ENCODE results near the gene MAK.
A peak's percentile ranks its signal among the peaks of the same experiment; 100 is the strongest.
"Not testable (repeated sequence)": the region's sequence is repeated elsewhere in the genome, so short reads cannot be mapped to it uniquely, and the experiment has no call there.

The MAK gene

GRCh38 chr6:10769419-10769818, 68.9 kb downstream of the MAK start:
- H3K9me3 ChIP-seq (ENCODE audit: control insufficient read depth, insufficient read depth, low read length): no peaks in the 10 kb centered on the region
- no peak overlapping the region for H3K4me3 ChIP-seq (ENCODE audit: low read depth, low read length)

GRCh38 chr6:10763006-10763405, 75.3 kb downstream of the MAK start:
- Histone ChIP-seq H3K4me3 (ENCODE audit: low read depth, low read length) (no peak overlapping the region), H3K36me3 (ENCODE audit: control insufficient read depth, insufficient read depth, low read length) (no peaks in the 10 kb centered on the region), H3K27me3 (ENCODE audit: control insufficient read depth, insufficient read depth, low read length) (no peaks in the 10 kb centered on the region), H3K9me3 (ENCODE audit: control insufficient read depth, insufficient read depth, low read length) (no peaks in the 10 kb centered on the region), H3K9ac (ENCODE audit: low read depth, low read length) (no peak overlapping the region), H3K4me1 (ENCODE audit: control insufficient read depth, insufficient read depth, low read length) (no peaks in the 10 kb centered on the region)

More at GRCh38 chr6:10769419-10769818, 68.9 kb downstream of the MAK start:
- H3K4me1 ChIP-seq (ENCODE audit: control insufficient read depth, insufficient read depth, low read length): no peaks in the 10 kb centered on the region
- no peaks in the 10 kb centered on the region for H3K27me3 ChIP-seq (ENCODE audit: control insufficient read depth, insufficient read depth, low read length)
- H3K36me3 ChIP-seq (ENCODE audit: control insufficient read depth, insufficient read depth, low read length): peaks cover 7% of the 10 kb centered on the region
- no peak overlapping the region for H3K9ac ChIP-seq (ENCODE audit: low read depth, low read length)

GRCh38 chr6:10759884-10760329, 78.4 kb downstream of the MAK start:
- H3K4me3 ChIP-seq (ENCODE audit: low read depth, low read length): no peak overlapping the region
- H3K27me3 ChIP-seq (ENCODE audit: control insufficient read depth, insufficient read depth, low read length): no peaks in the 10 kb centered on the region
- peaks cover 6% of the 10 kb centered on the region for H3K36me3 ChIP-seq (ENCODE audit: control insufficient read depth, insufficient read depth, low read length)
- H3K9me3 ChIP-seq (ENCODE audit: control insufficient read depth, insufficient read depth, low read length): no peaks in the 10 kb centered on the region
- no peak overlapping the region for H3K9ac ChIP-seq (ENCODE audit: low read depth, low read length)
- H3K4me1 ChIP-seq (ENCODE audit: control insufficient read depth, insufficient read depth, low read length): no peaks in the 10 kb centered on the region

GRCh38 chr6:10759312-10759839, 79.0 kb downstream of the MAK start:
- no peak overlapping the region for H3K9ac ChIP-seq (ENCODE audit: low read depth, low read length)
- no peak overlapping the region for H3K4me3 ChIP-seq (ENCODE audit: low read depth, low read length)
- no peaks in the 10 kb centered on the region for H3K4me1 ChIP-seq (ENCODE audit: control insufficient read depth, insufficient read depth, low read length)
- no peaks in the 10 kb centered on the region for H3K27me3 ChIP-seq (ENCODE audit: control insufficient read depth, insufficient read depth, low read length)
- no peaks in the 10 kb centered on the region for H3K9me3 ChIP-seq (ENCODE audit: control insufficient read depth, insufficient read depth, low read length)
- H3K36me3 ChIP-seq (ENCODE audit: control insufficient read depth, insufficient read depth, low read length): peaks cover 6% of the 10 kb centered on the region

DNA sequence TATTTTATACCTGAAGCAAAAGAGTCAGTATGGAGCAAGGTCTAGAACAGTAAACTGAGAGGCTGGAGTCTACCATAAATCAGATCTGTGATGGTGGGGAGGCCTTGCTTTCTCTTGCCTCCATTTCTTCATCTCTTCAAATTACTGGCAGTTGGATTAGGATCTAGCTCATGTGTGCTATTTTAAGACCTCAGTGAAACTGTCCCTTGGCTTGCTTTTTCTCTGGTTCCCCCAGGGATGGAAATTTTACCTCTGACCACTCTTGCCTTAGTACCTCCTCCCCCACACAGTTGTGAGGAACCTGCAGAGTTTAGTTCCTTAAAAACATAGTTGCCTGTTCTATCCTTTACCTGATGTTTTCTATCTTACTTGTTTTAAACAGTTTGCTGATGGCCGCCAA, 82.3 kb downstream of the MAK start:
- no peaks in the 10 kb centered on the region for H3K27me3 ChIP-seq (ENCODE audit: control insufficient read depth, insufficient read depth, low read length)
- no peak overlapping the region for H3K4me3 ChIP-seq (ENCODE audit: low read depth, low read length)
- peaks cover 15% of the 10 kb centered on the region for H3K36me3 ChIP-seq (ENCODE audit: control insufficient read depth, insufficient read depth, low read length)
- H3K4me1 ChIP-seq (ENCODE audit: control insufficient read depth, insufficient read depth, low read length): no peaks in the 10 kb centered on the region
- H3K9ac ChIP-seq (ENCODE audit: low read depth, low read length): no peak overlapping the region
- H3K9me3 ChIP-seq (ENCODE audit: control insufficient read depth, insufficient read depth, low read length): no peaks in the 10 kb centered on the region

DNA sequence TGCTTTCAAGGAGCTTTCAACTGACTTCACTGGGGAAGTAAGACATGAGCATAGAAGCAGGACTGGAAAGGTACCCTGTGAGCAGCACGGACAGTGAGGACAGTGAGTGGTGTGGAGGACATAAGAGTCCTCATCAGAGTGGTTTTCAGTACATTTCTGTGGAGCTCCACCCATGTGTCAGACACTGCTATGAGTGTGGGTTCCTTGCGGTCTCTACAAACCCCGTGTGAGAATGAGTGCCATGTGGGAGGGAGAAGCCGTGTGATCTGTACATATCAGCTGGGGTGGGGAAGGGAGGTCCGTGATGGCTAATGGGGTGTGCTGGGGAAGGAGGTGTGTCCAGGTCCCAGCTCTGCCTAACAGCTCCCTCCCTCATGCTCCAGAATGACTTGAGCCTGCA, 86.6 kb downstream of the MAK start:
- peaks cover 15% of the 10 kb centered on the region for H3K36me3 ChIP-seq (ENCODE audit: control insufficient read depth, insufficient read depth, low read length)
- not testable (repeated sequence) for H3K27me3 ChIP-seq (ENCODE audit: control insufficient read depth, insufficient read depth, low read length); H3K9ac ChIP-seq (ENCODE audit: low read depth, low read length); H3K4me3 ChIP-seq (ENCODE audit: low read depth, low read length); H3K4me1 ChIP-seq (ENCODE audit: control insufficient read depth, insufficient read depth, low read length); H3K9me3 ChIP-seq (ENCODE audit: control insufficient read depth, insufficient read depth, low read length)

GRCh38 chr6:10750568-10750967, 87.8 kb downstream of the MAK start:
- H3K9ac ChIP-seq (ENCODE audit: low read depth, low read length); H3K36me3 ChIP-seq (ENCODE audit: control insufficient read depth, insufficient read depth, low read length); H3K4me1 ChIP-seq (ENCODE audit: control insufficient read depth, insufficient read depth, low read length); H3K9me3 ChIP-seq (ENCODE audit: control insufficient read depth, insufficient read depth, low read length); H3K27me3 ChIP-seq (ENCODE audit: control insufficient read depth, insufficient read depth, low read length); H3K4me3 ChIP-seq (ENCODE audit: low read depth, low read length): not testable (repeated sequence)

DNA sequence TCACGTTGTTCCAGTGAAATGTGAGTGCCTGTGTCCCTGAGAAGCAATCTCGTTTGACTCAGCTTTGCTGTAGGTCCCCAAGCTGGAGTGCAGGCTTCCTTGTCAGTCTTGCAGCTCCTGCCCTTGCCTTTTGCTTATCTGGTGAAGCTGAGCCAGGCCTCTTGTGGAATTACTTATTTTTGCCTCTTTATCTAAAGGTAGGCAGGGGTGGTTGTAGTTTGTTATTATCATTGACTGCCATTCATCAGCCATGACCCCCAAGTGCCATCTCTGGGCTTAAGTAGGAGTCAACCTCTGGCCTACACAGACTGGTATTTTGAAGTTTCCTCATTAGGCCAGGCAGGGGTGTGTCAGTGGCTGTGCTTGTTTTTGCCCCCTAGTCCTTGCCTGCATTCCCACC, 88.6 kb downstream of the MAK start:
- H3K4me3 ChIP-seq (ENCODE audit: low read depth, low read length): no peak overlapping the region
- H3K36me3 ChIP-seq (ENCODE audit: control insufficient read depth, insufficient read depth, low read length): peaks cover 8% of the 10 kb centered on the region
- H3K9ac ChIP-seq (ENCODE audit: low read depth, low read length): peak overlapping the region; percentile 26
- peaks cover 15% of the 10 kb centered on the region for H3K4me1 ChIP-seq (ENCODE audit: control insufficient read depth, insufficient read depth, low read length)
- no peaks in the 10 kb centered on the region for H3K27me3 ChIP-seq (ENCODE audit: control insufficient read depth, insufficient read depth, low read length)
- H3K9me3 ChIP-seq (ENCODE audit: control insufficient read depth, insufficient read depth, low read length): no peaks in the 10 kb centered on the region

DNA sequence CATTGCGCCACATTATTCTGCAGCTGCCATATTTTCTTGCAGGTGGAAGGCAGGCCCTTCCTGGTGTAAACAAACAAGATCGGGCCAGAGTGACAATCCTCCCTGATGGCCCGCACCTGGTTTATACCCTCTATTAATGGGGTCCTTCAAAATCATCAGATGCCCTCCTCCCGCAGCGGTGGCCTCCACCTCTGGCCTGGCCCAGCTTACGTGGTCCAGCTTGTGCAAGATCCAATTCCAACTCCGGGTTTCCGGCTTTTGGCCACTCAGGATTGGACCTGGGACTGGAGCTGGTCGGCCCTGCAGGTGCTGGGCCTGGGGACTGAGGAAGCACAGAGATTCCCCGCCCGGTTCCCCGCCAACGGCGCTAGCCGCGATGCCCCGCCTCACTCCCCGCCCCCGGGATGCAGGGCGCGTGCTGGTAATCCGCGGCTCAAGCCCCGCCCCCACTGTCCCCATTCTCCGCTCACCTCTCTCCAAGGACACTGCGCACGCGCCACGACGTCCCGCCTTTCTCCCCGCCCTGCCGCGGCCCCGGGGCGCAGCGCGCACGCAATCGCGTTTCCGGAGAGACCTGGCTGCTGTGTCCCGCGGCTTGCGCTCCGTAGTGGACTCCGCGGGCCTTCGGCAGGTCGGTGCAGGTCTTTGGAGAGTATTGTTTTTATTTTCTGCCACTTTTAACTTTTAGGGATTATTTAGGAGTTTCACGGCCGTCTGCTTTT, 90.9 kb downstream of the MAK start, which contains the start of gene TMEM14B:
TSS of gene TMEM14B (plus strand) at position 555 of the 722 bp plus-strand sequence. CDS start 1,441 bp downstream, outside the sequence.
- H3K36me3 ChIP-seq (ENCODE audit: control insufficient read depth, insufficient read depth, low read length): peaks cover 4% of the 10 kb centered on the region
- peaks cover 16% of the 10 kb centered on the region for H3K4me1 ChIP-seq (ENCODE audit: control insufficient read depth, insufficient read depth, low read length)
- H3K27me3 ChIP-seq (ENCODE audit: control insufficient read depth, insufficient read depth, low read length): no peaks in the 10 kb centered on the region
- no peaks in the 10 kb centered on the region for H3K9me3 ChIP-seq (ENCODE audit: control insufficient read depth, insufficient read depth, low read length)
- peak within 1 kb of the TSS; percentile 70 for H3K4me3 ChIP-seq (ENCODE audit: low read depth, low read length)
- peak within 1 kb of the TSS; percentile 84 for H3K9ac ChIP-seq (ENCODE audit: low read depth, low read length)

- H3K4me3 ChIP-seq (ENCODE audit: low read depth, low read length): peak overlapping the region; percentile 43
- peaks cover 16% of the 10 kb centered on the region for H3K4me1 ChIP-seq (ENCODE audit: control insufficient read depth, insufficient read depth, low read length)
- H3K36me3 ChIP-seq (ENCODE audit: control insufficient read depth, insufficient read depth, low read length): peaks cover 4% of the 10 kb centered on the region
- no peak overlapping the region for H3K9ac ChIP-seq (ENCODE audit: low read depth, low read length)
- H3K9me3 ChIP-seq (ENCODE audit: control insufficient read depth, insufficient read depth, low read length): no peaks in the 10 kb centered on the region
- H3K27me3 ChIP-seq (ENCODE audit: control insufficient read depth, insufficient read depth, low read length): no peaks in the 10 kb centered on the region
These were observed 91.5 kb downstream of the MAK start for GRCh38 chr6:10746915-10747250.

- Histone ChIP-seq H3K4me1 (ENCODE audit: control insufficient read depth, insufficient read depth, low read length) (peaks cover 16% of the 10 kb centered on the region), H3K4me3 (ENCODE audit: low read depth, low read length) (no peak overlapping the region), H3K9ac (ENCODE audit: low read depth, low read length) (no peak overlapping the region), H3K27me3 (ENCODE audit: control insufficient read depth, insufficient read depth, low read length) (no peaks in the 10 kb centered on the region), H3K36me3 (ENCODE audit: control insufficient read depth, insufficient read depth, low read length) (no peaks in the 10 kb centered on the region), H3K9me3 (ENCODE audit: control insufficient read depth, insufficient read depth, low read length) (no peaks in the 10 kb centered on the region)
These were observed 93.2 kb downstream of the MAK start for GRCh38 chr6:10745116-10745515.

DNA sequence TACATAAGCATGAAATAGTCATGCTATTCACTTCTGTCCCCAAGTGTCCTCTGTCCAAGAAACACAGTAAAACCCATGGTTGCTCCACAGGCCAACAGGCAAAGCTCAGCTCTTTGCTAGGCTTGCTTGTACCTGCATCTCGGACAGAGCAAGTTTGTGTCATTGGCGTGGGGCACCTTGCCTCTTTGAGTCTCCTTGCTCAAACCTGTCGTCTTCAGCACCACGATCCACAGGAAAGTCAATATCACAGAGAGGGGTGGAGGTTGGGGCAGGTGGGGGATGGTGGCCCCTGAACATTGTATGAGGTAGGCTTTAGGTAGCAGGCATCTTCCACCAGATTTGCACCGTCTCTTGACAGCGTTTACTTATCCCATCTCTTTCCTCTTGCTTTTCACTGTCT, 94.8 kb downstream of the MAK start:
- Histone ChIP-seq H3K9ac (ENCODE audit: low read depth, low read length) (no peak overlapping the region), H3K4me1 (ENCODE audit: control insufficient read depth, insufficient read depth, low read length) (peaks cover 14% of the 10 kb centered on the region), H3K36me3 (ENCODE audit: control insufficient read depth, insufficient read depth, low read length) (no peaks in the 10 kb centered on the region), H3K4me3 (ENCODE audit: low read depth, low read length) (no peak overlapping the region), H3K9me3 (ENCODE audit: control insufficient read depth, insufficient read depth, low read length) (no peaks in the 10 kb centered on the region), H3K27me3 (ENCODE audit: control insufficient read depth, insufficient read depth, low read length) (no peaks in the 10 kb centered on the region)

Measured in iPS-15b (cell line).